Thyroid gland (tissue), 4 donors: Measurements from ENCODE around the gene TANC1. TPM values are rescaled to one million over a fixed set of nuclear protein-coding genes. Genes with fewer than 3 reads are reported as not detected.
A peak's percentile ranks its signal among the peaks of the same experiment; 100 is the strongest.

ENCODE experiments used
- DNase-seq, 2 donors: peaks; one replicate each; pipeline ENCODE4 v3.0.0-alpha.2; 2019
- H3K27ac ChIP-seq, 3 donors: fragments of 200-600 bp; sonication (generic); 1 replicate in 2 of 3; 2 replicates in 1 of 3; pipeline ENCODE4 v1.5.1; 2016 to 2019; ENCODE audit warnings: mild to moderate bottlenecking in 1 of 3, moderate library complexity in 1 of 3
- H3K27me3 ChIP-seq: fragments of 200-600 bp; sonication (generic); one replicate; pipeline ENCODE4 v1.5.1; 2019
- H3K36me3 ChIP-seq, 2 donors: fragments of 200-600 bp; sonication (generic); one replicate each; pipeline ENCODE4 v1.5.1; 2016 to 2019
- H3K4me1 ChIP-seq, 2 donors: fragments of 200-600 bp; sonication (generic); one replicate each; pipeline ENCODE4 v1.5.1; 2017 to 2019
- H3K4me3 ChIP-seq, 3 donors: fragments of 200-600 bp; sonication (generic); replicated peaks in 1 of 3; 1 replicate in 2 of 3; 2 replicates in 1 of 3; pipeline ENCODE4 v1.5.1; 2016; ENCODE audit warnings: mild to moderate bottlenecking in 1 of 3
- H3K9me3 ChIP-seq: fragments of 200-600 bp; sonication (generic); one replicate; pipeline ENCODE4 v1.5.1; 2017
- CTCF ChIP-seq, 6 experiments: fragments of 200-600 bp in 3 of 6; fragments of 450-650 bp in 3 of 6; sonication (generic) in 3 of 6; IDR thresholded peaks; one replicate each; pipeline ENCODE4 v1.5.1; 2016 to 2019; ENCODE audit warnings: antibody characterized with exemption in 6 of 6, mild to moderate bottlenecking in 2 of 6, inconsistent platforms in 1 of 6, moderate library complexity in 1 of 6
- POLR2A ChIP-seq, 2 donors: fragments of 450-650 bp; IDR thresholded peaks; one replicate each; pipeline ENCODE4 v1.6.1; 2017; ENCODE audit warnings: antibody characterized with exemption in 2 of 2, mild to moderate bottlenecking in 2 of 2, moderate library complexity in 1 of 2
- WGBS, 2 donors: methylation state at CpG; one replicate each; pipeline ENCODE4 v1.1.5; 2017; 5-methylcytosine and 5-hydroxymethylcytosine counted together
- intact Hi-C: fragments of 100-400 bp; cut with DNase I; formaldehyde crosslinking; loops from one replicate; pipeline ENCODE4 v1.15.1; 2023
- total RNA-seq, 4 donors: library from RNA; depleted of rRNA; stranded (reverse); fragments of >200 nt; gene quantifications; one replicate each; pipeline ENCODE4 v1.2.3, GENCODE V29; 2016

The TANC1 gene
- total RNA-seq, 4 donors from 2014 or later: 51.1 to 93.8 (median 63.6) TPM

DNA sequence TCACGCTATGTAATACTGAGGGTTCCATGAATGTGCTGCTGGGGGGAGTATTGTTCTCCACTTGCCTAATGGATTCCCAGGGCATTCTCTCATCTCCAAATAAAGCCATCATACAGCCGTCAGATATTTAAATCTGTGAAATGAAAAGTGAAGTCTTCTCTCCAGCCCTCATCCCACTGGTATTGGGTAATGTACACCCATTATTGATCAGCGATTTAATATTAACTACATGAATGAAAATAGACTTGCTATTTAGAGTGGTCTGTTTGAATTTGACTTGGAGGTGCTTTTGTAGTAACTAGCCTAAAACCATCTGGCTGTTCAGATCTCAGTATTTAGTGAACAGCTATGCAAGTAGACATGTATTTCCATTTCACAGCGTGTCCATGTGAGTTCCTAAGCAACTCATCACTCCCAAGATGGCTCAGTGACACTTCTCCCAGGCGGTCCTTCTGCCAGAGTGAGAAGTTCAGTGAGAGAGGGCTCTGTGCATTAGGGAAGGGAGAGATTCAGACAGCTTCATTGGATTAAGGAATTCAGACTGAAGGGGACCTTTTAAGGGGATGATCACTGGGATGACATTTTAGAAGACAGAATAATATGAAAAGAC, 177.4 kb downstream of the TANC1 start:
- no peaks in the 10 kb centered on the region for H3K9me3 ChIP-seq
- WGBS, 2 donors: 96% methylated on average over 5 of the region's 5 CpGs
- peaks cover 18 to 29% of the 10 kb centered on the region in 2 donors for H3K4me1 ChIP-seq
- intact Hi-C loops: no loop called here
- no peak for DNase-seq
- H3K27me3 ChIP-seq: no peaks in the 10 kb centered on the region
- no peak for TF ChIP-seq CTCF (IDR thresholded peaks at IDR 0.05)
- TF ChIP-seq POLR2A (IDR thresholded peaks at IDR 0.05): no peak
- H3K4me3 ChIP-seq: no peak overlapping the region
- H3K36me3 ChIP-seq: peaks cover under 1 to 4% of the 10 kb centered on the region in 2 donors
- H3K27ac ChIP-seq: peak overlapping the region; percentile 63 to 83 (median 80)

DNA sequence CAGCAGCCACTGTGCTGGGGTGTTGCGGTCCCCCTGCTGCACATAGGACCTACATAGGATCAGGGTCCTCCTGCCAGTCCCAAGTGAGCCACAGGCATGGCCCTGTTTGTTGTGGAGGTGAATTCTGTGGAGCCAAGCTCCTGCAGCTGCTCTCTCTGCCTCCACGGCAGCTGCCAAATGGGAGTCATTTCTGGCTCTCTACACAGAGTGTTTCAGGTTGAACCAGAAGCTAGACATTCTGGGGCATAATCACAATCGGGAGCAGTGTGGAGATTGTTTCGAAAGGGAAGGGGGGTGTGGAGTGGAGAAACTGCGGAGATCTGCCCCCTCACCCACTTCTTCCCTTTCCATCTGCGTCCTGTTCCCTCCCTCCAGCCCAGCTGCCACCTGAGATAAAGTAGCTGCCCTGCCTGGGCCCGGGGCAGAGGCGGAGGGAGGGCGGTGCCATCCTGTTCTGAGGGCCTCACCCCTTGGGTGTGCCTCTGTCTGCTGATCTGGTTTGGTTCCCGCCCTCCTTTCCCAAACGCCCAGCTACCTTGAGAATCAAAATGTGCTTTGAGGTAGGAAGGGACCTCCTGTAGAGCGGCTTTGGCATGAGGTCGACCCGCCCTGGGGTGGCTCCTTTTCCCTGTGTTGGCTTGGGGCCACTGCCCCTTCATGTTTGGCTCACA, 178.7 kb downstream of the TANC1 start:
- no peaks in the 10 kb centered on the region for H3K27me3 ChIP-seq
- peak overlapping the region; percentile 63 to 83 (median 80) for H3K27ac ChIP-seq
- H3K9me3 ChIP-seq: no peaks in the 10 kb centered on the region
- no peak overlapping the region for H3K4me3 ChIP-seq
- 14 to 15% methylated on average over 5 to 14 of the region's 14 CpGs for WGBS, 2 donors
- peaks cover 20 to 34% of the 10 kb centered on the region in 2 donors for H3K4me1 ChIP-seq
- intact Hi-C loops: no loop called here
- DNase-seq: peak; percentile 89 to 94
- H3K36me3 ChIP-seq: peaks cover 3 to 7% of the 10 kb centered on the region in 2 donors
- TF ChIP-seq POLR2A (IDR thresholded peaks at IDR 0.05): peak in 1 of 2 donors; percentile 47
- TF ChIP-seq CTCF (IDR thresholded peaks at IDR 0.05): no peak

DNA sequence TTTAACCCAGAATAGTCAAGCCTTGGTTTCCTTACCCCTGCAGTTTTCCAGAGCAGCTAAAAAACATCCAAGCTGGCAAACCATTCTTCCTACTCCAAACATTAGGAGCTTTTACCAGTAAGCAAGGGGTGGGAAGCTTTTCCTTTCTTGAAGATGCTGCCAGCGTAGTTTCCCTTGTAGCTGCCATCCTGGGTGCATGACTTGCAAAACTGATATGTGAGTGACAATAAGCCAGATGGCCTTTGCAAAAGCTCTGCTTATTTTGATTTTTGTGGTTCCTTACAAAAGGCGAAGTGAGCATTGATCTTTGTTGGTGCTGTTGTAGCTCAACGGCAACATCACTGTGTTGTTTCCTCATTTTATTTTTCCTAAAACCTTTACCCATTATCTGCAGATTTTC, 179.2 kb downstream of the TANC1 start:
- Histone ChIP-seq H3K27ac (peak overlapping the region; percentile 63 to 83 (median 80)), H3K4me1 (peaks cover 21 to 36% of the 10 kb centered on the region in 2 donors), H3K4me3 (no peak overlapping the region), H3K27me3 (no peaks in the 10 kb centered on the region), H3K36me3 (peaks cover 3 to 7% of the 10 kb centered on the region in 2 donors), H3K9me3 (no peaks in the 10 kb centered on the region)
- WGBS, 2 donors: 75 to 76% methylated on average over 3 of the region's 3 CpGs
- intact Hi-C loops: no loop called here
- TF ChIP-seq CTCF (IDR thresholded peaks at IDR 0.05) (no peak), POLR2A (IDR thresholded peaks at IDR 0.05) (no peak)
- no peak for DNase-seq

- TF ChIP-seq POLR2A (IDR thresholded peaks at IDR 0.05) (no peak), CTCF (IDR thresholded peaks at IDR 0.05) (no peak)
- intact Hi-C loops: no loop called here
- 73 to 83% methylated on average over 8 of the region's 8 CpGs for WGBS, 2 donors
- Histone ChIP-seq H3K27me3 (no peaks in the 10 kb centered on the region), H3K27ac (no peak overlapping the region), H3K36me3 (peaks cover 3 to 7% of the 10 kb centered on the region in 2 donors), H3K4me3 (no peak overlapping the region), H3K9me3 (no peaks in the 10 kb centered on the region), H3K4me1 (peaks cover 34 to 48% of the 10 kb centered on the region in 2 donors)
- DNase-seq: no peak
These were observed 180.5 kb downstream of the TANC1 start for GRCh38 chr2:159148901-159149300.

- DNase-seq: no peak
- no peak overlapping the region for H3K27ac ChIP-seq
- peaks cover 3 to 7% of the 10 kb centered on the region in 2 donors for H3K36me3 ChIP-seq
- 74 to 77% methylated on average over 2 of the region's 2 CpGs for WGBS, 2 donors
- no peaks in the 10 kb centered on the region for H3K9me3 ChIP-seq
- TF ChIP-seq CTCF (IDR thresholded peaks at IDR 0.05) (no peak), POLR2A (IDR thresholded peaks at IDR 0.05) (no peak)
- H3K27me3 ChIP-seq: no peaks in the 10 kb centered on the region
- no peak overlapping the region for H3K4me3 ChIP-seq
- intact Hi-C loops: no loop called here
- H3K4me1 ChIP-seq: peaks cover 42 to 57% of the 10 kb centered on the region in 2 donors
These were observed 181.3 kb downstream of the TANC1 start for GRCh38 chr2:159149747-159150146.
